NB4 (cell line): ENCODE data around the gene PTRH1.

Source experiments
- DNase-seq: peaks from one replicate; pipeline ENCODE4 v3.0.0; 2010; ENCODE audit warnings: low read depth
- H3K4me3 ChIP-seq: one replicate; pipeline ENCODE4 v1.5.1; 2011; ENCODE audit warnings: mild to moderate bottlenecking, low read depth, low read length, moderate library complexity
- CTCF ChIP-seq: IDR thresholded peaks from one replicate; pipeline ENCODE4 v1.5.1; 2012; ENCODE audit warnings: low read depth, low read length
- MAX ChIP-seq: IDR thresholded peaks from 2 replicates; pipeline ENCODE4 v1.6.1; 2011; ENCODE audit warnings: low read depth, low read length
- MYC ChIP-seq: IDR thresholded peaks from 2 replicates; pipeline ENCODE4 v1.6.1; 2011; ENCODE audit warnings: low read depth, low read length
- POLR2A ChIP-seq: IDR thresholded peaks from 2 replicates; pipeline ENCODE4 v1.6.1; 2011; ENCODE audit warnings: mild to moderate bottlenecking; ENCODE audit not compliant: insufficient read length; ENCODE audit errors: extremely low read depth

The PTRH1 gene

GRCh38 chr9:127715470-127716337 is at the start of gene PTRH1, which contains the start of gene TTC16:
Gene PTRH1, minus strand, starts transcription at chr9:127715663. Its CDS starts 24 bp downstream, at chr9:127715639.
Gene TTC16, plus strand, starts transcription at chr9:127716079. Its CDS starts 67 bp downstream, at chr9:127716146.
- peak; percentile 96 for DNase-seq
- peak within 1 kb of the TSS; percentile 75 for H3K4me3 ChIP-seq
- TF ChIP-seq MYC (peak; percentile 44), CTCF (no peak), POLR2A (no peak), MAX (peak; percentile 59; the same call in 1 of the 2 replicates)

GRCh38 chr9:127763918-127764384 is 48.5 kb upstream of the PTRH1 start:
- TF ChIP-seq CTCF (peak; percentile 37), MYC (no peak)
- DNase-seq = peak; percentile 58
- no peak overlapping the region for H3K4me3 ChIP-seq

- H3K4me3 ChIP-seq = no peak overlapping the region
- TF ChIP-seq CTCF (no peak), MAX (no peak), POLR2A (no peak), MYC (no peak)
- DNase-seq = peak; percentile 18
Observed at GRCh38 chr9:127762111-127762676, 46.7 kb upstream of the PTRH1 start.

- DNase-seq = no peak
- TF ChIP-seq MAX (no peak), POLR2A (no peak), CTCF (no peak), MYC (no peak)
- no peak overlapping the region for H3K4me3 ChIP-seq
Observed at GRCh38 chr9:127761491-127761956, 46.1 kb upstream of the PTRH1 start.

GRCh38 chr9:127761061-127761460 is 45.6 kb upstream of the PTRH1 start:
- TF ChIP-seq MAX (no peak), POLR2A (no peak), MYC (no peak), CTCF (no peak)
- no peak overlapping the region for H3K4me3 ChIP-seq
- no peak for DNase-seq
